K562 (cell line): Measurements from ENCODE around the gene MRPL33. TPM values are rescaled to one million over a fixed set of nuclear protein-coding genes. Genes with fewer than 3 reads are reported as not detected.
"Not testable (repeated sequence)": the region's sequence is repeated elsewhere in the genome, so short reads cannot be mapped to it uniquely, and the experiment has no call there.

Experiments used
- ATAC-seq: fragments of 200-7000 bp; cut with Tn5 transposase; 3 replicates; pipeline ENCODE4 v1.9.1; 2020; ENCODE audit warnings: moderate library complexity
- BruUV-seq: library from RNA; stranded (reverse); fragments of 400-500 nt; replicated peaks from 2 replicates; lab custom pipeline; 2021; lab: Mats Ljungman, UMichigan
- CTCF ChIA-PET: fragments of 300-600 bp; formaldehyde crosslinking; extraction: SDS; loops from one replicate; lab custom pipeline; 2021; ENCODE audit warnings: low intra/inter-chr PET ratio; lab: Yijun Ruan, JAX
- POLR2A ChIA-PET: fragments of 300-600, 350-650 bp; sonication (Branson Sonifier 250); formaldehyde crosslinking; extraction: SDS; loops from one replicate; lab custom pipeline; 2021; ENCODE audit warnings: antibody characterized with exemption, inconsistent platforms; lab: Yijun Ruan, JAX
- DNase-seq, 4 experiments: peaks; one replicate each; pipeline versions ENCODE4 v3.0.0 to v3.0.0-alpha.2; 2011 to 2018; ENCODE audit warnings: low spot score in 3 of 4, mixed read lengths in 3 of 4; ENCODE audit errors: extremely low read depth in 1 of 4
- FAIRE-seq: peaks from 2 replicates; lab custom pipeline; 2011; peaks lifted over from hg19 to GRCh38; lab: Jason Lieb, UNC
- H2AFZ ChIP-seq: 2 replicates; pipeline ENCODE4 v1.6.0; 2011; ENCODE audit warnings: low read depth, low read length, control low read depth, inconsistent platforms
- H3K27ac ChIP-seq: fragments of 200-600 bp; 3 replicates; pipeline ENCODE4 v1.8.0; 2011; ENCODE audit warnings: low read depth, mild to moderate bottlenecking, control low read depth, inconsistent platforms, low read length, moderate library complexity, mixed read lengths; ENCODE audit errors: extremely low read depth
- H3K27me3 ChIP-seq, 2 experiments: fragments of 300-600 bp in 1 of 2; 2 replicates in 1 of 2; 3 replicates in 1 of 2; pipeline versions ENCODE4 v1.6.0 to v1.8.0; 2011; ENCODE audit warnings: inconsistent platforms in 2 of 2, low read length in 2 of 2, mild to moderate bottlenecking in 1 of 2, mixed read lengths in 1 of 2, moderate library complexity in 1 of 2; ENCODE audit not compliant: control insufficient read depth in 2 of 2, insufficient read depth in 2 of 2
- H3K36me3 ChIP-seq: fragments of 300-600 bp; 3 replicates; pipeline ENCODE4 v1.8.0; 2011; ENCODE audit warnings: mild to moderate bottlenecking, low read length, inconsistent platforms; ENCODE audit not compliant: control insufficient read depth, insufficient read depth
- H3K4me1 ChIP-seq, 2 experiments: fragments of 200-600 bp in 1 of 2; replicated peaks in 1 of 2; 2 replicates in 1 of 2; 3 replicates in 1 of 2; pipeline versions ENCODE4 v1.5.1 to v1.8.0; 2011; ENCODE audit warnings: inconsistent platforms in 2 of 2, low read length in 2 of 2, mild to moderate bottlenecking in 1 of 2, mixed read lengths in 1 of 2, moderate library complexity in 1 of 2; ENCODE audit not compliant: control insufficient read depth in 2 of 2, insufficient read depth in 2 of 2
- H3K4me2 ChIP-seq: 2 replicates; pipeline ENCODE4 v1.6.1; 2011; ENCODE audit warnings: low read length, control low read depth, inconsistent platforms, mixed read lengths; ENCODE audit not compliant: insufficient read depth
- H3K4me3 ChIP-seq: fragments of 200-600 bp; sonication (generic), shearing (Covaris generic); 2 replicates; pipeline ENCODE4 v1.5.1; 2016; ENCODE audit warnings: control low read depth, inconsistent platforms
- H3K79me2 ChIP-seq: fragments of 200-600 bp; 3 replicates; pipeline ENCODE4 v1.8.0; 2011; ENCODE audit warnings: low read length, inconsistent platforms; ENCODE audit not compliant: control insufficient read depth, insufficient read depth
- H3K9ac ChIP-seq, 2 experiments: 2 replicates each; pipeline versions ENCODE4 v1.6.0 to v1.6.1; 2011; ENCODE audit warnings: low read depth in 2 of 2, low read length in 2 of 2, control low read depth in 1 of 2, inconsistent platforms in 1 of 2, mild to moderate bottlenecking in 1 of 2, mixed read lengths in 1 of 2; ENCODE audit not compliant: insufficient read depth in 1 of 2
- H3K9me1 ChIP-seq: one replicate; pipeline ENCODE4 v1.6.0; 2011; ENCODE audit warnings: inconsistent platforms, mild to moderate bottlenecking, low read length, moderate library complexity; ENCODE audit not compliant: control insufficient read depth, insufficient read depth
- H3K9me3 ChIP-seq: replicated peaks from 2 replicates; pipeline ENCODE4 v1.5.1; 2011; ENCODE audit warnings: low read depth, low read length, inconsistent platforms; ENCODE audit not compliant: control insufficient read depth, insufficient read depth
- H4K20me1 ChIP-seq: replicated peaks from 2 replicates; pipeline ENCODE4 v1.6.1; 2011; ENCODE audit warnings: low read length, inconsistent platforms, mixed read lengths; ENCODE audit not compliant: control insufficient read depth, insufficient read depth
- ETV5 ChIP-seq: sonication (generic); formaldehyde crosslinking; IDR thresholded peaks from 2 replicates; pipeline ENCODE4 v1.4.0; 2020; ENCODE audit warnings: low read depth, mild to moderate bottlenecking, missing genetic modification reagents
- HCFC1 ChIP-seq: IDR thresholded peaks from 2 replicates; pipeline ENCODE4 v1.6.1; 2012; ENCODE audit warnings: low read depth, low read length, improper control_type of control experiment
- HDAC8 ChIP-seq: fragments of 450-650 bp; IDR thresholded peaks from 2 replicates; pipeline ENCODE4 v1.6.1; 2016; ENCODE audit warnings: mild to moderate bottlenecking, missing genetic modification characterization, moderate library complexity, missing compliant biosample characterization
- KDM2B ChIP-seq: fragments of 250-450 bp; sonication (Bioruptor Pico); IDR thresholded peaks from 2 replicates; pipeline ENCODE4 v1.8.0; 2021; ENCODE audit warnings: mild to moderate bottlenecking, moderate library complexity
- POLR3G ChIP-seq: IDR thresholded peaks from 2 replicates; pipeline ENCODE4 v1.6.1; 2011; ENCODE audit not compliant: insufficient read length, insufficient replicate concordance; ENCODE audit errors: extremely low read depth
- SAFB ChIP-seq: fragments of 200-400 bp; formaldehyde crosslinking; IDR thresholded peaks from 2 replicates; pipeline ENCODE4 v1.6.1; 2017; ENCODE audit warnings: low read depth, low read length, borderline replicate concordance
- YBX1 ChIP-seq: fragments of 450-650 bp; IDR thresholded peaks from 2 replicates; pipeline ENCODE4 v1.7.1; 2016; ENCODE audit warnings: mild to moderate bottlenecking
- ZBTB1 ChIP-seq: sonication (generic); formaldehyde crosslinking; IDR thresholded peaks from 2 replicates; pipeline ENCODE4 v1.8.1; 2023; ENCODE audit warnings: missing genetic modification reagents, low read depth, mild to moderate bottlenecking, borderline replicate concordance
- ZEB2 ChIP-seq: fragments of 450-650 bp; IDR thresholded peaks from 2 replicates; pipeline ENCODE4 v1.6.1; 2016
- WGBS: fragments of 100-300 bp; shearing (Covaris generic); methylation state at CpG from one replicate; pipeline ENCODE4 v1.1.6; 2016; ENCODE audit warnings: low coverage, mixed read lengths; ENCODE audit not compliant: insufficient coverage; ENCODE audit errors: missing lambda C conversion rate; 5-methylcytosine and 5-hydroxymethylcytosine counted together
- in situ Hi-C: fragments of 300-500 bp; cut with MboI; formaldehyde crosslinking; loops from 4 replicates; pipeline ENCODE4 v1.15.0; 2018; ENCODE audit warnings: inconsistent platforms, mixed read lengths
- intact Hi-C: fragments of 100-400 bp; cut with micrococcal nuclease; formaldehyde crosslinking; loops from 2 replicates; pipeline ENCODE4 v1.14.2; 2022
- polyA plus RNA-seq, 8 experiments: library from polyadenylated mRNA; depleted of rRNA in 4 of 8; stranded (reverse) in 5 of 8; unstranded in 3 of 8; fragments of >200 nt; fragmentation: Nextera tagmentation in 2 of 8; fragmentation: Illumina TruSeq in 1 of 8; extraction: Ambion mirVana in 2 of 8; extraction: Trizol in 1 of 8; gene quantifications; 2 replicates each; pipeline versions ENCODE4 v1.2.1 to v1.2.3, GENCODE V29; 2011 to 2014; ENCODE audit warnings: inconsistent platforms in 1 of 8, missing spikeins in 1 of 8
- total RNA-seq, 7 experiments: library from RNA; depleted of rRNA in 6 of 7; stranded (reverse); fragments of >200 nt in 6 of 7; fragmentation: Illumina TruSeq in 2 of 7; extraction: Trizol in 2 of 7; gene quantifications; 2 replicates each; pipeline versions ENCODE4 v1.2.1 to v1.2.3, GENCODE V29; 2011 to 2021; ENCODE audit warnings: low replicate concordance in 1 of 7
- TF ChIP-seq, protein P1 (sequence below): fragments of 250-450 bp; sonication (Bioruptor Pico); IDR thresholded peaks from 2 replicates; pipeline ENCODE4 v1.6.1; 2021; ENCODE audit warnings: mild to moderate bottlenecking
- TF ChIP-seq, protein P2 (sequence below): fragments of 250-450 bp; sonication (Bioruptor Pico); IDR thresholded peaks from 2 replicates; pipeline ENCODE4 v1.8.0; 2021; ENCODE audit warnings: moderate library complexity, mild to moderate bottlenecking, inconsistent platforms
- TF ChIP-seq, protein P3 (sequence below): sonication (generic); formaldehyde crosslinking; IDR thresholded peaks from 2 replicates; pipeline ENCODE4 v1.9.0; 2022; ENCODE audit warnings: mild to moderate bottlenecking, missing genetic modification reagents

The MRPL33 gene
- total and polyA plus RNA-seq, 9 of the 15 experiments (the other 6 are each of a cell fraction or from before 2014, with no cell fraction given) = 68.3 to 338 (median 226) TPM

DNA sequence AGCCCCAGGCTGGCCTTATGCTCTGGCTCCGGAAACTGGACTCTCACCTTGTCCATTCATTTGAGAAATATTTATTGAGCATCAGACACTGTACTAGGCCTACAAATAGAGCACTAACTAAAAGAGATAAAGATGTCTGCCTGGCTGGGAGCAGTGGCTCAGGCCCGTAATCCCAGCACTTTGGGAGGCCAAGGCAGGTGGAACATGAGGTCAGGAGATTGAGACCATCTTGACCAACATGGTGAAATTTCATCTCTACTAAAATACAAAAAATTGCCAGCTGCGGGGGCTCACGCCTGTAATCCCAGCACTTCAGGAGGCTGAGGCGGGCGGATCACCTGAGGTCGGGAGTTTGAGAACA is 7.6 kb upstream of the MRPL33 start:
- in situ Hi-C loops = no loop called here
- no peak overlapping the region for H3K4me2 ChIP-seq
- POLR2A ChIA-PET = interaction anchor here (0.6 to 1.3 kb wide), 3 partner anchors 10 to 36 kb away, joined by 3 to 4 read pairs (median 3); no protein-coding TSS in a partner anchor

DNA sequence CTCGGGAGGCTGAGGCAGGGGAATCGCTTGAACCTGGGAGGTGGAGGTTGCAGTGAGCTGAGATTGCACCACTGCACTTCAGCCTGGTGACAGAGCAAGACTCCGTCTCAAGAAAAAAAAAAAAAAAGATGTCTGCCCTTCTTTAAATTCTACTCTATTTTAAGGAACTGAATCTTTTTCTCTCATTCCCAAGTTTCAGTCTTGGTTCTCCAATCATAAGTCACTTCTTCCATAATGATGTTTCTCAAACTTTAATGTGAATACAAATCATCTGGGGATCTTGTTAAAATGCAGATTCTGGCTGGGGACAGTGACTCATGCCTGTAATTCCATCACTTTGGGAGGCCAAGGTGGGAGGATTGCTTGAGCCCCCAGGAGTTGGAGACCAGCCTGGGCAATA is 7.0 kb upstream of the MRPL33 start:
- H3K4me3 ChIP-seq, H3K27ac ChIP-seq, BruUV-seq, in situ Hi-C loops, DNase-seq, H3K4me2 ChIP-seq, CTCF ChIA-PET, H3K4me1 ChIP-seq, ATAC-seq, H2AFZ ChIP-seq, H3K9me3 ChIP-seq, FAIRE-seq, H3K9me1 ChIP-seq, H3K79me2 ChIP-seq, H3K9ac ChIP-seq, H4K20me1 ChIP-seq, intact Hi-C loops, H3K36me3 ChIP-seq: not testable (repeated sequence)
- POLR2A ChIA-PET = interaction anchor here (0.7 to 1.3 kb wide), 2 partner anchors 8 to 12 kb away, joined by 3 to 4 read pairs; no protein-coding TSS in a partner anchor
- 35% methylated on average over 2 of the region's 3 CpGs for WGBS
- H3K27me3 ChIP-seq = peaks cover 0 to 10% of the 10 kb centered on the region in 2 experiments; a peak in 2 of 5 replicates

More for the DNA sequence above, 7.6 kb upstream of the MRPL33 start:
- FAIRE-seq = no peak
- TF ChIP-seq, protein P1, sequence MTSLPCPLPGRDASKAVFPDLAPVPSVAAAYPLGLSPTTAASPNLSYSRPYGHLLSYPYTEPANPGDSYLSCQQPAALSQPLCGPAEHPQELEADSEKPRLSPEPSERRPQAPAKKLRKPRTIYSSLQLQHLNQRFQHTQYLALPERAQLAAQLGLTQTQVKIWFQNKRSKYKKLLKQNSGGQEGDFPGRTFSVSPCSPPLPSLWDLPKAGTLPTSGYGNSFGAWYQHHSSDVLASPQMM (CRISPR knock-in tag) = no peak
- TF ChIP-seq, protein P2, sequence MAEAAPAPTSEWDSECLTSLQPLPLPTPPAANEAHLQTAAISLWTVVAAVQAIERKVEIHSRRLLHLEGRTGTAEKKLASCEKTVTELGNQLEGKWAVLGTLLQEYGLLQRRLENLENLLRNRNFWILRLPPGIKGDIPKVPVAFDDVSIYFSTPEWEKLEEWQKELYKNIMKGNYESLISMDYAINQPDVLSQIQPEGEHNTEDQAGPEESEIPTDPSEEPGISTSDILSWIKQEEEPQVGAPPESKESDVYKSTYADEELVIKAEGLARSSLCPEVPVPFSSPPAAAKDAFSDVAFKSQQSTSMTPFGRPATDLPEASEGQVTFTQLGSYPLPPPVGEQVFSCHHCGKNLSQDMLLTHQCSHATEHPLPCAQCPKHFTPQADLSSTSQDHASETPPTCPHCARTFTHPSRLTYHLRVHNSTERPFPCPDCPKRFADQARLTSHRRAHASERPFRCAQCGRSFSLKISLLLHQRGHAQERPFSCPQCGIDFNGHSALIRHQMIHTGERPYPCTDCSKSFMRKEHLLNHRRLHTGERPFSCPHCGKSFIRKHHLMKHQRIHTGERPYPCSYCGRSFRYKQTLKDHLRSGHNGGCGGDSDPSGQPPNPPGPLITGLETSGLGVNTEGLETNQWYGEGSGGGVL (CRISPR knock-in tag) = no peak
- TF ChIP-seq ZEB2 = no peak
- TF ChIP-seq HCFC1 = no peak
- no peak for TF ChIP-seq ETV5 (CRISPR knock-in tag)
- no peak for TF ChIP-seq ZBTB1
- TF ChIP-seq KDM2B = no peak
- TF ChIP-seq HDAC8 = no peak
- TF ChIP-seq POLR3G = no peak
- TF ChIP-seq, protein P3, sequence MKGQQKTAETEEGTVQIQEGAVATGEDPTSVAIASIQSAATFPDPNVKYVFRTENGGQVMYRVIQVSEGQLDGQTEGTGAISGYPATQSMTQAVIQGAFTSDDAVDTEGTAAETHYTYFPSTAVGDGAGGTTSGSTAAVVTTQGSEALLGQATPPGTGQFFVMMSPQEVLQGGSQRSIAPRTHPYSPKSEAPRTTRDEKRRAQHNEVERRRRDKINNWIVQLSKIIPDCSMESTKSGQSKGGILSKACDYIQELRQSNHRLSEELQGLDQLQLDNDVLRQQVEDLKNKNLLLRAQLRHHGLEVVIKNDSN (CRISPR knock-in tag) = no peak
- TF ChIP-seq SAFB = no peak
- no peak for TF ChIP-seq YBX1
- CTCF ChIA-PET = no interaction called here
- peaks cover 9% of the 10 kb centered on the region in 2 experiments; a peak in 4 of 5 replicates for H3K4me1 ChIP-seq
- WGBS = 65% methylated on average over 7 of the region's 7 CpGs
- H3K79me2 ChIP-seq = no peaks in the 10 kb centered on the region
- no peaks in the 10 kb centered on the region for H3K9me1 ChIP-seq
- no peak overlapping the region for H3K4me3 ChIP-seq
- H3K27ac ChIP-seq = no peak overlapping the region
- no peak for DNase-seq
- no peaks in the 10 kb centered on the region for H3K9me3 ChIP-seq
- no peak overlapping the region for H2AFZ ChIP-seq
- ATAC-seq = no peak
- H3K9ac ChIP-seq = no peak overlapping the region
- no TSS peak for BruUV-seq
- no peaks in the 10 kb centered on the region for H4K20me1 ChIP-seq
- intact Hi-C loops = no loop called here
- no peaks in the 10 kb centered on the region for H3K36me3 ChIP-seq
- H3K27me3 ChIP-seq = peaks cover 0 to 10% of the 10 kb centered on the region in 2 experiments; a peak in 2 of 5 replicates
